Left lung (tissue), 10 donors: ENCODE data around the gene PCARE. TPM values are rescaled to one million over a fixed set of nuclear protein-coding genes. Genes with fewer than 3 reads are reported as not detected.

Source experiments
- ATAC-seq: fragments of 200-7000 bp; cut with Tn5 transposase; one replicate; pipeline ENCODE4 v1.9.1; 2020; ENCODE audit warnings: moderate library complexity
- DNase-seq, 4 donors: peaks; one replicate each; pipeline ENCODE4 v3.0.0-alpha.2; 2013 to 2020
- H3K27ac ChIP-seq, 2 donors: fragments of 200-600 bp; sonication (generic) in 1 of 2; one replicate each; pipeline versions ENCODE4 v1.5.0 to v1.8.0; 2020 to 2021
- H3K27me3 ChIP-seq, 2 donors: fragments of 200-600 bp; sonication (generic) in 1 of 2; one replicate each; pipeline versions ENCODE4 v1.5.0 to v1.8.0; 2020 to 2021
- H3K36me3 ChIP-seq, 2 donors: fragments of 200-600 bp; sonication (generic) in 1 of 2; one replicate each; pipeline versions ENCODE4 v1.5.0 to v1.8.0; 2020 to 2021
- H3K4me1 ChIP-seq, 2 donors: fragments of 200-600 bp; one replicate each; pipeline ENCODE4 v1.8.0; 2021
- H3K4me3 ChIP-seq, 2 donors: fragments of 200-600 bp; sonication (generic) in 1 of 2; one replicate each; pipeline versions ENCODE4 v1.5.0 to v1.8.0; 2020 to 2021; ENCODE audit warnings: mild to moderate bottlenecking in 1 of 2
- H3K9me3 ChIP-seq, 2 donors: fragments of 200-600 bp; sonication (generic) in 1 of 2; one replicate each; pipeline versions ENCODE4 v1.5.0 to v1.8.0; 2020 to 2021
- intact Hi-C, 2 donors: fragments of 100-400 bp; cut with DNase I; formaldehyde crosslinking; loops; one replicate each; pipeline versions ENCODE4 v1.11.2 to v1.14.2; 2022
- polyA plus RNA-seq, 6 donors: library from polyadenylated mRNA; unstranded; fragments of 120-200 nt; gene quantifications; one replicate each; pipeline ENCODE4 v1.2.1, GENCODE V29; 2013; ENCODE audit not compliant: insufficient read length in 6 of 6
- total RNA-seq, 2 donors: library from RNA; stranded (reverse); fragmentation: NEBNext Ultra II Directional; extraction: Animal tissue kit (Norgen Biotek cat#: 25700); gene quantifications; one replicate each; pipeline ENCODE4 v1.2.1, GENCODE V29; 2021
- TF ChIP-seq, protein P1 (sequence below), 2 donors: fragments of 200-600 bp; sonication (generic) in 1 of 2; IDR thresholded peaks; one replicate each; pipeline versions ENCODE4 v1.5.0 to v1.8.0; 2021; ENCODE audit warnings: antibody characterized with exemption in 2 of 2
- donor health status: DM: no; HTN: yes; CAD: no.
- donor health status: DM: no; HTN: no; CAD: no.

PCARE gene
- total and polyA plus RNA-seq, 8 donors, result 0.03 to 0.27 (median 0.05) TPM; not detected in 1

DNA sequence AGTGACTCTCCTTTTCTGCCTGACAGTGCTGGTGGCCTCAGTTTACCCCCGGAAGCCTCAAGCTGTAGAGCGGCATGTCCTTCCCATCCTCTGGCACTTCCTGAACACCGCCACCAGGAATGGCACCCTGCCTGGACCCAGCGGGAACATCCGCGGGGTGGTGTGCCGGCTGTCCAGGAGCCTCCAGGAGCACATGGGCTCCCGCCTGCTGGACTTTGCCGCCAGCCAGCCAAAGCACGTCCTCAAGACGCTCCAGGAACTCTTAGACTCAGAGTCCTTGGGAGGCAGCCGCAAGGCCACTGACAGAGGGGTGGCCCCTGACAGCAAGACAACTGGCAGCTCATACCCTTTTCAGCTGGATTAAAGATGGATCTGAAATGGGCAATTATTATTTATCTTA, 22.6 kb downstream of the PCARE start:
- intact Hi-C loops, result no loop called here
- H3K4me1 ChIP-seq, result no peaks in the 10 kb centered on the region
- H3K9me3 ChIP-seq, result no peaks in the 10 kb centered on the region
- TF ChIP-seq, protein P1, sequence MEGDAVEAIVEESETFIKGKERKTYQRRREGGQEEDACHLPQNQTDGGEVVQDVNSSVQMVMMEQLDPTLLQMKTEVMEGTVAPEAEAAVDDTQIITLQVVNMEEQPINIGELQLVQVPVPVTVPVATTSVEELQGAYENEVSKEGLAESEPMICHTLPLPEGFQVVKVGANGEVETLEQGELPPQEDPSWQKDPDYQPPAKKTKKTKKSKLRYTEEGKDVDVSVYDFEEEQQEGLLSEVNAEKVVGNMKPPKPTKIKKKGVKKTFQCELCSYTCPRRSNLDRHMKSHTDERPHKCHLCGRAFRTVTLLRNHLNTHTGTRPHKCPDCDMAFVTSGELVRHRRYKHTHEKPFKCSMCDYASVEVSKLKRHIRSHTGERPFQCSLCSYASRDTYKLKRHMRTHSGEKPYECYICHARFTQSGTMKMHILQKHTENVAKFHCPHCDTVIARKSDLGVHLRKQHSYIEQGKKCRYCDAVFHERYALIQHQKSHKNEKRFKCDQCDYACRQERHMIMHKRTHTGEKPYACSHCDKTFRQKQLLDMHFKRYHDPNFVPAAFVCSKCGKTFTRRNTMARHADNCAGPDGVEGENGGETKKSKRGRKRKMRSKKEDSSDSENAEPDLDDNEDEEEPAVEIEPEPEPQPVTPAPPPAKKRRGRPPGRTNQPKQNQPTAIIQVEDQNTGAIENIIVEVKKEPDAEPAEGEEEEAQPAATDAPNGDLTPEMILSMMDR (IDR thresholded peaks at IDR 0.05), result no peak
- DNase-seq (no peak), ATAC-seq (no peak)
- no peak overlapping the region for H3K27ac ChIP-seq
- H3K36me3 ChIP-seq, result no peaks in the 10 kb centered on the region
- no peaks in the 10 kb centered on the region for H3K27me3 ChIP-seq
- H3K4me3 ChIP-seq, result no peak overlapping the region

DNA sequence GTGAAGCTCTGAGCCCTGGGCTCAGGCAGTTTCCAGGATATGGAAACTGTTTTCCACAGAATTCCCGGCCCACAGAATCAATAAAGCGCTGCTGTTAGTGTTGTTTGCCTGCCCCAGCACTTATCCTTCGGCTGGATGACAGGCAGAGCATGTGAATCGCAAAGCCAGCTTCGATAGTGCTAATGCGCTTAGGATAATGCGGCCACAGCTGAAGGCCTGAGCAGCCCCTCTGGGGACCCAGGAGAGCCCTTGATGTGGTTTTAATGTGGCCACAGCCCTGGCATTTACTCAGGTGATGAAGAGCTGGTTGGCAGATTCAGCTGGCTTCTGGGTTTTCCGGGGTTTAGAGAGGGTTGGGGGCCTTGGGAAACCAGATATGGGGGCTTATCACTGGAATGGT, 23.7 kb downstream of the PCARE start:
- Histone ChIP-seq H3K9me3 (no peaks in the 10 kb centered on the region), H3K27me3 (no peaks in the 10 kb centered on the region), H3K4me1 (no peaks in the 10 kb centered on the region), H3K36me3 (no peaks in the 10 kb centered on the region), H3K27ac (no peak overlapping the region), H3K4me3 (no peak overlapping the region)
- no peak for DNase-seq
- TF ChIP-seq, protein P1 (IDR thresholded peaks at IDR 0.05), result no peak
- no peak for ATAC-seq
- intact Hi-C loops, result no loop called here

DNA sequence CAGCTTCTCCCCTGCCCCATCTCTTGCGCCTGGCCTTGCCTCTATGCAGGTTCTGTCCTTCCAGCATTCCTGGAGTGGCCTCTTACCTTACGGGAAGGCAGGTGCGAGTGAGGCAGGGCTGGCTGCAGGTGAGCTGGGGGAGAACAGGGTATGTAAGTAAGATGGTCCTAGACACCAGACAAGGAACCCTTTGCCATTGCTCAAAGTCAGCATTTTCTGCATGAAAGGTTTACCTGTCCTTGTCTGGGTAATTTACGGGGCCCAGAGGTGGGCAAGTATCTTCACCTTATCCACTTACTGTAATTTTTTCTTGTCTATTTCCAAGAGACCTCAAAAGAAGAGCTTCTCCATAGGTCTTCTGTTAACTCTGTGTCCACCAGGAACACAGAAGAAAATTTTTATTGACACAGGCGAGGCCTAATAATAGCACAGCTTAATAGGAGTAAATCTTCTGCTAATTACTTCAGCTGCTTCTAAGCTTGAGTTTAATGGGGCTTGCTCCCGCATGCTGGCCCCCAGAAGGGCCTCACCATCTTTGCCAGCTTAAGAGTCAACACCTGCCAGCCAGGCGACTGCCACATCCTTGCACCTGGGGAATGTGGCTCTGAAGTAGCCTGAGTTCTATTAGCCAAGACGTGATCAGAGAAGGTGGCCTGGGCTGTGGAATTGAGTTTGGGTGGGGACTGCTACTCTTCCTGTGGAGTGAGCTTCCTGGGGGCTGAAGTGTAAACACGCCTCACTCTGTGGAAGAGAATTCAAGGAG, 27.1 kb downstream of the PCARE start:
- DNase-seq (no peak), ATAC-seq (no peak)
- TF ChIP-seq, protein P1 (IDR thresholded peaks at IDR 0.05), result no peak
- Histone ChIP-seq H3K9me3 (no peaks in the 10 kb centered on the region), H3K27me3 (no peaks in the 10 kb centered on the region), H3K4me3 (no peak overlapping the region), H3K27ac (no peak overlapping the region), H3K36me3 (no peaks in the 10 kb centered on the region), H3K4me1 (no peaks in the 10 kb centered on the region)
- intact Hi-C loops, result no loop called here

DNA sequence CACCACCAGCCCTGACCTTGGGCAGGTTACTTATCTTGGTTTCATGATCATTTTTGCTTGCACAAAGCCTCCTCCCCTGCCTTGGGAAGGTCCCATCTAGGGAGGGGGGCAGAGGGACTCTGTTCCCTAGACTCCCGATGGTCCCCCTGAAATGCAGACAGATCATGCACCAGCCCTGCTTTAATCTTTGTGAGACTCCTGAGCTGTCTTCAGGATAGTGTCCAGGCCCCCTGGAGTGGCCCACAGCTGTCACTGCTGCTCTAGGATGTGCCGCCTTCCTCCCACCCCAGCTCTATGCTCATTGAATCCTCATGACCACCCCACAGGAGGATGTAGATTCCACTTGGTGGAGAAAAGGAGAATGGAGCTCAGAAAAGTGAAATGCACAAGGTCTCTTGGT, 28.0 kb downstream of the PCARE start:
- TF ChIP-seq, protein P1 (IDR thresholded peaks at IDR 0.05), result no peak
- Histone ChIP-seq H3K4me1 (no peaks in the 10 kb centered on the region), H3K27ac (no peak overlapping the region), H3K9me3 (no peaks in the 10 kb centered on the region), H3K27me3 (no peaks in the 10 kb centered on the region), H3K4me3 (no peak overlapping the region), H3K36me3 (no peaks in the 10 kb centered on the region)
- no peak for ATAC-seq
- intact Hi-C loops, result no loop called here
- DNase-seq, result no peak

DNA sequence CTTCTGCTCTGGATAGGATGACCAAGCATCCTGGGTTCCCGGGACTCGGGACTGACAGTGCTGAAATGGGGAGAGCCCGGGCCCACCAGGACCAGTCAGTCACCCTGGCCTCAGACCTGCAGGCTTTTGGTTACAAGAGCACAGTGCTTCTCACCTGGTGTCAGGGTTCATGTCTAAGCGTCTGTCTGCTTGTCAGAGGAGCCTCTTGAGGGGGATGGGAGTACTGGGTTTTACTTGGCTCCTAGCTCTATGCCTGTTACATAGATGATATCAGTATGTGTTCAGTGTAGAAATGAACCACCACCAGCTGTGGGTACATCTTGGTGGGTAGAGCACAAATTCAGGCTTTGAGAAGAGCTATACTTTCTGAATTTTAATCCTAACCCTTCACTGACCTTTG, 29.9 kb downstream of the PCARE start:
- intact Hi-C loops, result no loop called here
- ATAC-seq (no peak), DNase-seq (no peak)
- Histone ChIP-seq H3K36me3 (no peaks in the 10 kb centered on the region), H3K4me3 (no peak overlapping the region), H3K4me1 (no peaks in the 10 kb centered on the region), H3K9me3 (no peaks in the 10 kb centered on the region), H3K27ac (no peak overlapping the region), H3K27me3 (no peaks in the 10 kb centered on the region)
- TF ChIP-seq, protein P1 (IDR thresholded peaks at IDR 0.05), result no peak
